ENCODE measurements around the gene RANBP1. TPM values are rescaled to one million over a fixed set of nuclear protein-coding genes. Genes with fewer than 3 reads are reported as not detected.

RANBP1 gene
- total RNA-seq, 1 experiment from 2014 or later = 522 TPM

GRCh38 chr22:20173772-20174171 lies 57.9 kb downstream of the RANBP1 start:
- DNase-seq = no peak
- Histone ChIP-seq H2BK20ac (ENCODE audit: low read depth, low read length, poor library complexity, severe bottlenecking) (no peak overlapping the region), H3K27me3 (ENCODE audit: insufficient read depth, low read length) (no peaks in the 10 kb centered on the region), H3K18ac (ENCODE audit: insufficient read length, low read depth, low read length) (no peak overlapping the region), H4K91ac (ENCODE audit: insufficient read length, low read depth, low read length) (no peak overlapping the region), H4K20me1 (ENCODE audit: control insufficient read depth, insufficient read depth, insufficient read length) (no peaks in the 10 kb centered on the region), H2AK5ac (ENCODE audit: insufficient read length, low read length) (no peak overlapping the region), H4K8ac (replicated peaks; ENCODE audit: insufficient read length, low read depth, low read length) (no peak overlapping the region), H3T11ph (ENCODE audit: low read length) (no peak overlapping the region), H3K4ac (ENCODE audit: low read depth, low read length) (no peak overlapping the region), H2BK12ac (ENCODE audit: insufficient read length, low read depth, low read length) (no peak overlapping the region), H2BK5ac (ENCODE audit: insufficient read length, low read length) (no peak overlapping the region), H4K5ac (ENCODE audit: insufficient read length, low read depth, low read length) (no peak overlapping the region), H3K23ac (ENCODE audit: insufficient read length, low read depth, low read length) (no peak overlapping the region), H2BK15ac (ENCODE audit: low read depth, low read length) (no peak overlapping the region), H3K79me1 (ENCODE audit: insufficient read depth, low read depth, low read length, poor library complexity, severe bottlenecking) (no peaks in the 10 kb centered on the region), H3K4me2 (ENCODE audit: insufficient read depth, insufficient read length, low read length) (no peak overlapping the region), H3K79me2 (ENCODE audit: insufficient read depth, low read length) (no peaks in the 10 kb centered on the region), H3K56ac (ENCODE audit: insufficient read length, low read depth, low read length) (no peak overlapping the region), H3K4me1 (ENCODE audit: insufficient read depth, low read length) (no peaks in the 10 kb centered on the region), H2BK120ac (ENCODE audit: low read depth, low read length, poor library complexity, severe bottlenecking) (no peak overlapping the region), H3K27ac (ENCODE audit: insufficient read length, low read depth, low read length) (no peak overlapping the region), H3K23me2 (ENCODE audit: insufficient read length, low read depth, low read length, poor library complexity, severe bottlenecking) (no peaks in the 10 kb centered on the region), H3K9ac (ENCODE audit: extremely low read depth, insufficient read length, low read length) (no peak overlapping the region), H2AFZ (ENCODE audit: low read length) (no peak overlapping the region), H3K9me3 (ENCODE audit: control insufficient read depth, low read depth, low read length) (no peaks in the 10 kb centered on the region), H3K14ac (ENCODE audit: insufficient read depth, low read length) (no peak overlapping the region)
- TF ChIP-seq, protein P1, sequence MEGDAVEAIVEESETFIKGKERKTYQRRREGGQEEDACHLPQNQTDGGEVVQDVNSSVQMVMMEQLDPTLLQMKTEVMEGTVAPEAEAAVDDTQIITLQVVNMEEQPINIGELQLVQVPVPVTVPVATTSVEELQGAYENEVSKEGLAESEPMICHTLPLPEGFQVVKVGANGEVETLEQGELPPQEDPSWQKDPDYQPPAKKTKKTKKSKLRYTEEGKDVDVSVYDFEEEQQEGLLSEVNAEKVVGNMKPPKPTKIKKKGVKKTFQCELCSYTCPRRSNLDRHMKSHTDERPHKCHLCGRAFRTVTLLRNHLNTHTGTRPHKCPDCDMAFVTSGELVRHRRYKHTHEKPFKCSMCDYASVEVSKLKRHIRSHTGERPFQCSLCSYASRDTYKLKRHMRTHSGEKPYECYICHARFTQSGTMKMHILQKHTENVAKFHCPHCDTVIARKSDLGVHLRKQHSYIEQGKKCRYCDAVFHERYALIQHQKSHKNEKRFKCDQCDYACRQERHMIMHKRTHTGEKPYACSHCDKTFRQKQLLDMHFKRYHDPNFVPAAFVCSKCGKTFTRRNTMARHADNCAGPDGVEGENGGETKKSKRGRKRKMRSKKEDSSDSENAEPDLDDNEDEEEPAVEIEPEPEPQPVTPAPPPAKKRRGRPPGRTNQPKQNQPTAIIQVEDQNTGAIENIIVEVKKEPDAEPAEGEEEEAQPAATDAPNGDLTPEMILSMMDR (conservative IDR thresholded peaks at IDR 0.05) = no peak
- Mint-ChIP-seq H3K36me3 (ENCODE audit: insufficient read depth in 1 of 3, low read depth in 3 of 3) (no peaks in the 10 kb centered on the region), H3K27me3 (ENCODE audit: low read depth) (no peaks in the 10 kb centered on the region; the same call in 1 of the 2 replicates), H3K27ac (peak overlapping the region in 2 of 3 experiments; percentile 51 to 53; a peak in 3 of 7 replicates), H3K4me3 (no peak overlapping the region), H3K9me3 (no peaks in the 10 kb centered on the region; a peak in 1 of 5 replicates), H3K4me1 (peaks cover 3 to 21% of the 10 kb centered on the region in 2 experiments; a peak in 2 of 4 replicates)
- no CpG with 5 or more reads among the region's 10 CpGs for WGBS (ENCODE audit: extremely low coverage, insufficient read length, low lambda C conversion rate)

Measured in H9 (cell line).